ENCODE data around the gene TM7SF2.

Gene TM7SF2

DNA sequence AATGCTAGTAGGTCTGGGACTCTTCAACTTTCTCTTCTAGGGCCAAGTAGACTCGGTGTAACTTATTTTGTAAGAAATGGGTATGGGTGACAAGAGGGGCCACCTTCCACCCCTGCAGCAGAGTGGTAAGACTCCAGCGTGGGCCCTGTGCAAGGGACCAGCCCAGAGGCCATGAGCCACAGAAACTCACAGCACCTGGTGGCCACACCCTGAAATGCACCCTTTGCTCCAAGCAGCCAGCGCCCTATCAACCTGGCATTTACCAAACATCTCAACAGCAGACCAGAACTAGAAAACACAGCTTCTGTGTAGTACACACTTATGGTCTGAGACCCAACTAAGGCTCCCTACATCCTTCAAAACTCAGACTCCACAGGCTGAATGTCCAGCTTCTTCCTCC is 33.5 kb upstream of the TM7SF2 start:
- no peak overlapping the region for H3K9ac ChIP-seq (ENCODE audit: low read length)
- peaks cover under 1% of the 10 kb centered on the region for H3K4me1 ChIP-seq (ENCODE audit: insufficient read depth, low read length)
- H3K36me3 ChIP-seq (ENCODE audit: insufficient read depth, low read length), result no peaks in the 10 kb centered on the region
- no peak overlapping the region for H3K4me3 ChIP-seq (ENCODE audit: low read depth in 1 of 2, low read length in 2 of 2)
- no peaks in the 10 kb centered on the region for H3K27me3 ChIP-seq (ENCODE audit: control insufficient read depth in 1 of 2, insufficient read depth in 2 of 2, low read length in 2 of 2)
- no peak overlapping the region for H3K27ac ChIP-seq (ENCODE audit: low read depth, low read length)
- no peaks in the 10 kb centered on the region for H3K9me3 ChIP-seq (ENCODE audit: low read length)

DNA sequence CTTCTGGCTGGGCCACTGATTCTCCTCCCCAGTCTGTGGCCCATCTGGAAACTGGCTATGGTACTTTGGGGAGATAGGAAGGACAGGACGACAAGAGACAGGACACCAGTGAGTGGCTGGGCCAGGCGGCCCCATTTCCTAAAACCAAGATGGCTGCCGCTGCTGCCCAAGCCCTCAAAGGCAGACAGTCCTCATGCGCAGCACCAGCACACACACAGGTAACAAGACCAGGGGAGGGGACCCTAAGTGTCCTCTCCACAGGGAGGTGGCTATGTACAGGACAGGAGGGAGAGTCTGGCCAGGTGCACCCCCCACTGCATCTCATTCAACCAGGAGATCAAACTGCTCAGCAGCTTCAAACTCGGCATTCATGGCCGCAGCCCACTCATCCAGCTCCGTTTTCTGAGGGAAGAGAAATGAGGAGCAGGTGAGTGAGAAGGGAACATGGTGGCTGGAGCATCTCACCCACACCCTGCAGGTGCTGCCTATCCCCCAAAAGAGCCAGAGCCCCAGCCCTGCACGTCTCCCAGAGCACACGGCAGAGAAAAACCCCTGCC is 32.8 kb upstream of the TM7SF2 start:
- Histone ChIP-seq H3K4me1 (ENCODE audit: insufficient read depth, low read length) (peaks cover 6% of the 10 kb centered on the region), H3K4me3 (ENCODE audit: low read depth in 1 of 2, low read length in 2 of 2) (no peak overlapping the region), H3K27me3 (ENCODE audit: control insufficient read depth in 1 of 2, insufficient read depth in 2 of 2, low read length in 2 of 2) (no peaks in the 10 kb centered on the region), H3K27ac (ENCODE audit: low read depth, low read length) (no peak overlapping the region), H3K9me3 (ENCODE audit: low read length) (no peaks in the 10 kb centered on the region), H3K36me3 (ENCODE audit: insufficient read depth, low read length) (no peaks in the 10 kb centered on the region), H3K9ac (ENCODE audit: low read length) (no peak overlapping the region)

DNA sequence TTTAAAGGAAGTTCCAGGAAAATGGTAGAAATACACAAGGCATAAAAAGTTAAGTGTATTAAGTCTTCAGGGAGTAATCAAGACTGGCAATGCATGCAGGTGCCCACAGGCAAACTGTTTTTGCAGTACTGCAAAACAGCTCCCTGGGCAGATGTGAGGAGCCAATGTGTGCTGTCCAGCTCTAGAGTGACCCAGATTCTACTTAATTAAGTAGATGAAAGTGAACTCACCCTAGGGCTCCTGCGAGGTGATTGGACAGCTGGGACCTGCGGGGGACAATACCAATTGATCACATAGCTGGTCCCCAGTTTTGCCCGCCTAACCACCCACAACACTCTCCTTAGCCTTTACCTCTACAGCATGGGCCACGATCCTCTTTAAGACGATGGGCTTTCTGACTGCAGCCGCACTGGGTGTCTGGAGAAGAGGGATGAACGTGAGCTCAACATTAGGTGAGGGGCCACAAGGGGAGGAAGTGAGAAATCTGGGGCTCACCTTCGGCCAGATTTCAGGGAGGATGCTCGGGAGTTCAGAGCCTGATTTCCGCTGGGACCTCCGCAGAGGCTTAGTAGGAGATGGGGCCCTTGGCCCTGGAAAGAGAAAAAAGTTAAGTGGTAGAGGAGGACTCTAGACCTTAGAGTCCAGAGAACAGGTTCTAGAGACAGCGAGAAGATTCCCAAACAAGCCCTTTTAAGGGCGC is 28.4 kb upstream of the TM7SF2 start:
- H3K4me3 ChIP-seq (ENCODE audit: low read depth in 1 of 2, low read length in 2 of 2), result peak overlapping the region; percentile 40 to 92
- H3K4me1 ChIP-seq (ENCODE audit: insufficient read depth, low read length), result peaks cover 18% of the 10 kb centered on the region
- H3K36me3 ChIP-seq (ENCODE audit: insufficient read depth, low read length), result peaks cover 31% of the 10 kb centered on the region
- H3K27ac ChIP-seq (ENCODE audit: low read depth, low read length), result peak overlapping the region; percentile 37
- no peak overlapping the region for H3K9ac ChIP-seq (ENCODE audit: low read length)
- no peaks in the 10 kb centered on the region for H3K27me3 ChIP-seq (ENCODE audit: control insufficient read depth in 1 of 2, insufficient read depth in 2 of 2, low read length in 2 of 2)
- H3K9me3 ChIP-seq (ENCODE audit: low read length), result no peaks in the 10 kb centered on the region

DNA sequence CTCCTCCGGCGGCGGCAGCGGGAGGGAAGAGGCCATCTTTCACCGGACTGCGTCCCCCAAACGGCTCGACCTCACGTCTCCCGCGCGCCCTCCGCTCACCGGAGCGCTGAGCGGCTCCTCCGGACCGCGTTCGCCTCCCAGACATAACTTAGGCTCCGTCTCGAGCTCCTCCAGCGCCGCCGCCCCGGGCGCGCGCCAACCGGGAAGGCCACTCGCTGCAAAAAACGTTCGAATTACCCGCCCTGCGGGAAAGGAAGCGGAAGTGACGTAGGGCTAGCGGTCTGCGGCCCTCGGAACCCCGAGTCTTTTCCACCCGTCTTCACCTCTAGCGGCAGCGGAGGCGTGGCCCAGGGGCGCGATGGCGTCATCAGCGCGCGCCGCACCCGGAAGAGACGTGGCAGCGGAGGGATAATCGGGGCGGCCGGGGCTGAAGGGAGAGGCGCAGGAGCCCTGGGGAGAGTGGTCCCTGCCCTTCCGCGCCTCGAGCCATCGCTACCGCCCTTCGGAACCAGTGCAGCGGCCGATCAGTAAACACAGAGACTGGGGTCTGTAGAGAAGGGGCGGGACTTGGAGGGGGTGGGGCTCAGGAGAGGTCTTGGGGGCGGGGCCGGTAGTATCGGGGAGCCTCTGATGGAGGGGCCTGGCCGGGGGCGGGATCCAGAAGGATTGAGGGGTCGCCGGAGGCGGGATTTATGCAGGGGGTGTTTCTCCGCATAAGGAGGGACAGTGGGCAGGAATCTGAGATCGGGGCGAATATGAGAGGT is 27.7 kb upstream of the TM7SF2 start, which contains the start of the genes CDCA5 and ZFPL1:
CDCA5 (minus strand) TSS at position 207 of the 764 bp plus-strand sequence; CDS start at position 145, 62 bp downstream.
ZFPL1 (plus strand) TSS at position 389 of the 764 bp plus-strand sequence. CDS start 477 bp downstream, outside the sequence.
- H3K9me3 ChIP-seq (ENCODE audit: low read length), result no peaks in the 10 kb centered on the region
- H3K36me3 ChIP-seq (ENCODE audit: insufficient read depth, low read length), result peaks cover 31% of the 10 kb centered on the region
- H3K4me3 ChIP-seq (ENCODE audit: low read depth in 1 of 2, low read length in 2 of 2), result peak within 1 kb of the TSS; percentile 40 to 92
- peaks cover 18% of the 10 kb centered on the region for H3K4me1 ChIP-seq (ENCODE audit: insufficient read depth, low read length)
- H3K27me3 ChIP-seq (ENCODE audit: control insufficient read depth in 1 of 2, insufficient read depth in 2 of 2, low read length in 2 of 2), result no peaks in the 10 kb centered on the region
- peak within 1 kb of the TSS; percentile 97 for H3K27ac ChIP-seq (ENCODE audit: low read depth, low read length)
- peak within 1 kb of the TSS; percentile 95 for H3K9ac ChIP-seq (ENCODE audit: low read length)

DNA sequence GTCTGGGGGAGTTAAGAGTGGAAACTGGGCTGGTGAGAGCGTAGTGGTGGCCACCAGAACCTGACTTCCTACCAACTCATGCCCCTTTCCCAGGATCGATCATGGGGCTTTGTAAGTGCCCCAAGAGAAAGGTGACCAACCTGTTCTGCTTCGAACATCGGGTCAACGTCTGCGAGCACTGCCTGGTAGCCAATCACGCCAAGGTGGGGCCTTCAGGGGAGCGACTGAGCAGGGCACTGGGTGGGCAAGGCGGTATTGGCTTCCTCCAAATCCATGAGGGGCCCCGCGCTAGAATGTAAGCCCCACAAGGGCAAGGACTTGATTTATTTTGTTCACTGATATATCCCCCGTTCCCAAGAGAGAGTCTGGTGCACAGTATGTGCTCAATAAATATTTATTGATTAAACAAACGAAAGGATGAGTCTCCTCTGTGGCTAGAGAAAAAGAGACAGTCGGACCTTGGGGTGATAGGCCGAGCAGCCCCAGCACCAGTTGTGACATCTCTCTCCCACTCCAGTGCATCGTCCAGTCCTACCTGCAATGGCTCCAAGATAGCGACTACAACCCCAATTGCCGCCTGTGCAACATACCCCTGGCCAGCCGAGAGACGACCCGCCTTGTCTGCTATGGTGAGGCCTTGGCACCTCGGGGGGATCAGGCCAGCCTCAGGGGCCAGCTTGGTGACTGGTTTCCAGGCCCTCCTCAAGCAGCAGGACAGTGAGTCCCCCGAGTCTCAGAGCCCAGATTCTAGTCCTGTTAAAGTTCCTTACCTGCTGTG is 26.9 kb upstream of the TM7SF2 start:
- Histone ChIP-seq H3K36me3 (ENCODE audit: insufficient read depth, low read length) (peaks cover 31% of the 10 kb centered on the region), H3K9me3 (ENCODE audit: low read length) (no peaks in the 10 kb centered on the region), H3K4me1 (ENCODE audit: insufficient read depth, low read length) (peaks cover 18% of the 10 kb centered on the region), H3K27me3 (ENCODE audit: control insufficient read depth in 1 of 2, insufficient read depth in 2 of 2, low read length in 2 of 2) (no peaks in the 10 kb centered on the region), H3K9ac (ENCODE audit: low read length) (peak overlapping the region; percentile 95), H3K27ac (ENCODE audit: low read depth, low read length) (peak overlapping the region; percentile 97), H3K4me3 (ENCODE audit: low read depth in 1 of 2, low read length in 2 of 2) (peak overlapping the region; percentile 40 to 92)

DNA sequence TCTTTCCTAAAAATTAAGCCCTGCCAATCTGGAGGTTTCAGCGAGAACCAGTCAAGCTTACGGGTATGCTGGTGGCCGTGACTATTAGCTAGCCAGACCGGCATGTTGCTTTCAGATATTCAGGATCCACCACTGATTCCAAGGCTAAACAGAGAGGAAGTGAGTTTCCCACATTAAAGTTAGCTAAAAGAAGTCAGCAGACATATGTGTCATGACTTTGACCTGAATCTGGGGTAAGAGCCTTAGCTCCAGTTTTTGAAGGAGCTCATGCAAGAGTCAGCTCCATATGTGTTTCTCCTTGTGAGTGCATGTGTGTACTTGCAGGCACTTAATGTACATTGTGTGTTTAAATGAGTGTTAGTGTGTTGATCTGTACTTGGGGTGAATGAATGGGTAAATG is 26.2 kb upstream of the TM7SF2 start:
- Histone ChIP-seq H3K27me3 (ENCODE audit: control insufficient read depth in 1 of 2, insufficient read depth in 2 of 2, low read length in 2 of 2) (no peaks in the 10 kb centered on the region), H3K9me3 (ENCODE audit: low read length) (no peaks in the 10 kb centered on the region), H3K27ac (ENCODE audit: low read depth, low read length) (no peak overlapping the region), H3K9ac (ENCODE audit: low read length) (no peak overlapping the region), H3K4me3 (ENCODE audit: low read depth in 1 of 2, low read length in 2 of 2) (no peak overlapping the region), H3K4me1 (ENCODE audit: insufficient read depth, low read length) (peaks cover 18% of the 10 kb centered on the region), H3K36me3 (ENCODE audit: insufficient read depth, low read length) (peaks cover 31% of the 10 kb centered on the region)

DNA sequence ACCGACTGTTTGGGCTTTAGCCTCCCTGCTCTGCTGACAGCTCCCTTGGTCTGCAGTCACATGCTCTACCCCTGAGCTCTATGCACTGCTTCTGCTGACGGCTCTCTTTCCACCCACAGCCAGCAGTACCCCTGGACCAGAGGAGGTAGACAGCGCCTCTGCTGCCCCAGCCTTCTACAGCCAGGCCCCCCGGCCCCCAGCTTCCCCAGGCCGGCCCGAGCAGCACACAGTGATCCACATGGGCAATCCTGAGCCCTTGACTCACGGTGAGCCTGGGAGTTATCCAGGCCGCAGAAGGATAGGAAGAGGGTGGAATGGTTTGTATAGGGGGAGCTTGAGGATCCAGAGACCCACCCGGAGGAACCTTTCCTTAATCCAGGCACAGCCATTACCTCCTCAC is 24.9 kb upstream of the TM7SF2 start:
- Histone ChIP-seq H3K36me3 (ENCODE audit: insufficient read depth, low read length) (peaks cover 31% of the 10 kb centered on the region), H3K4me1 (ENCODE audit: insufficient read depth, low read length) (peaks cover 18% of the 10 kb centered on the region), H3K9me3 (ENCODE audit: low read length) (no peaks in the 10 kb centered on the region), H3K4me3 (ENCODE audit: low read depth in 1 of 2, low read length in 2 of 2) (no peak overlapping the region), H3K9ac (ENCODE audit: low read length) (no peak overlapping the region), H3K27me3 (ENCODE audit: control insufficient read depth in 1 of 2, insufficient read depth in 2 of 2, low read length in 2 of 2) (no peaks in the 10 kb centered on the region), H3K27ac (ENCODE audit: low read depth, low read length) (no peak overlapping the region)

DNA sequence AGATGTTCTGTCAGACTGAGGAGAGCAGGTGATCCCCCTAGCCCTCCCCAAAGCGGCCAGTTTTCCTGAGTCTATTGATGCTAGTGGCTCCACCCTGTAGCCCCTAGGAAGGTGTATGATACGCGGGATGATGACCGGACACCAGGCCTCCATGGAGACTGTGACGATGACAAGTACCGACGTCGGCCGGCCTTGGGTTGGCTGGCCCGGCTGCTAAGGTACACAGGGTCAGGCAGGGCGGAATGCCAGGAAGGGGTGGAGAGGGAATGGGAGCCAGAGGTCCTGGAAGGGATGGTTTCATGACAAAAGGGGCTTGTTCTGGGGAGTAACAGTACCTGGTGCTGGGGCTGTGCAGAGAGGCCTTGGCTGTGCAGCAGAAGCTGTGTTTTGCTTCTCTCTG is 24.5 kb upstream of the TM7SF2 start:
- peaks cover 31% of the 10 kb centered on the region for H3K36me3 ChIP-seq (ENCODE audit: insufficient read depth, low read length)
- no peaks in the 10 kb centered on the region for H3K27me3 ChIP-seq (ENCODE audit: control insufficient read depth in 1 of 2, insufficient read depth in 2 of 2, low read length in 2 of 2)
- no peak overlapping the region for H3K9ac ChIP-seq (ENCODE audit: low read length)

DNA sequence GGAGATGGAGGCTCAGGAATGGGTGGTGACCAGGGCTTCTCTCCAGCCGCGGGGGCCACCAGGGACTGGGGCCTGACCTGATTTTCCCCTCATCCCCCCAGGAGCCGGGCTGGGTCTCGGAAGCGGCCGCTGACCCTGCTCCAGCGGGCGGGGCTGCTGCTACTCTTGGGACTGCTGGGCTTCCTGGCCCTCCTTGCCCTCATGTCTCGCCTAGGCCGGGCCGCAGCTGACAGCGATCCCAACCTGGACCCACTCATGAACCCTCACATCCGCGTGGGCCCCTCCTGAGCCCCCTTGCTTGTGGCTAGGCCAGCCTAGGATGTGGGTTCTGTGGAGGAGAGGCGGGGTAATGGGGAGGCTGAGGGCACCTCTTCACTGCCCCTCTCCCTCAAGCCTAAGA is 23.8 kb upstream of the TM7SF2 start:
- H3K4me1 ChIP-seq (ENCODE audit: insufficient read depth, low read length), result peaks cover 18% of the 10 kb centered on the region
- no peak overlapping the region for H3K4me3 ChIP-seq (ENCODE audit: low read depth in 1 of 2, low read length in 2 of 2)
- no peak overlapping the region for H3K27ac ChIP-seq (ENCODE audit: low read depth, low read length)
- H3K9me3 ChIP-seq (ENCODE audit: low read length), result no peaks in the 10 kb centered on the region
- H3K36me3 ChIP-seq (ENCODE audit: insufficient read depth, low read length), result peaks cover 31% of the 10 kb centered on the region
- no peak overlapping the region for H3K9ac ChIP-seq (ENCODE audit: low read length)
- no peaks in the 10 kb centered on the region for H3K27me3 ChIP-seq (ENCODE audit: control insufficient read depth in 1 of 2, insufficient read depth in 2 of 2, low read length in 2 of 2)

More for the DNA sequence above, 24.5 kb upstream of the TM7SF2 start:
- peaks cover 18% of the 10 kb centered on the region for H3K4me1 ChIP-seq (ENCODE audit: insufficient read depth, low read length)
- H3K4me3 ChIP-seq (ENCODE audit: low read depth in 1 of 2, low read length in 2 of 2), result no peak overlapping the region
- no peak overlapping the region for H3K27ac ChIP-seq (ENCODE audit: low read depth, low read length)
- no peaks in the 10 kb centered on the region for H3K9me3 ChIP-seq (ENCODE audit: low read length)

DNA sequence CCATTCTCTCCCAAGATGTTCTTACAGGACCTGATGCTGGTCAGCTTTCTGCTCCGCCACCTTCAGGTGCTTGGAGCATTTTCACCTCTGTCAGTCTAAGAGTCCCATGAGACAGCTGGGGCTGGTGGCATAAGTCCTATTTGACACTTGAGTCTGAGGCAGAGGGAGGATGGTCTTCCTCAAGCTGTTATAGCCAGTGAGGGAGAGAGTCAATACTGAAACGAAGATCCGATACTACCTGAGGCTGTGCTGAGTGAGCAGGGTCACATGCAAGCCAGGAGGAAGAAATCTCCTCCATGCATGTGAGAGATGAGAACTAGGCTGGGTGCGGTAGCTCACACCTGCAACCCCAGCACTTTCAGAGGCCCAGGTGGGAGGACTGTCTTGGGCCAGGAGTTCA is 22.1 kb upstream of the TM7SF2 start:
- Histone ChIP-seq H3K4me3 (ENCODE audit: low read depth in 1 of 2, low read length in 2 of 2) (no peak overlapping the region), H3K4me1 (ENCODE audit: insufficient read depth, low read length) (peaks cover 10% of the 10 kb centered on the region), H3K36me3 (ENCODE audit: insufficient read depth, low read length) (peaks cover 31% of the 10 kb centered on the region), H3K27me3 (ENCODE audit: control insufficient read depth in 1 of 2, insufficient read depth in 2 of 2, low read length in 2 of 2) (no peaks in the 10 kb centered on the region), H3K27ac (ENCODE audit: low read depth, low read length) (no peak overlapping the region), H3K9ac (ENCODE audit: low read length) (no peak overlapping the region), H3K9me3 (ENCODE audit: low read length) (no peaks in the 10 kb centered on the region)

DNA sequence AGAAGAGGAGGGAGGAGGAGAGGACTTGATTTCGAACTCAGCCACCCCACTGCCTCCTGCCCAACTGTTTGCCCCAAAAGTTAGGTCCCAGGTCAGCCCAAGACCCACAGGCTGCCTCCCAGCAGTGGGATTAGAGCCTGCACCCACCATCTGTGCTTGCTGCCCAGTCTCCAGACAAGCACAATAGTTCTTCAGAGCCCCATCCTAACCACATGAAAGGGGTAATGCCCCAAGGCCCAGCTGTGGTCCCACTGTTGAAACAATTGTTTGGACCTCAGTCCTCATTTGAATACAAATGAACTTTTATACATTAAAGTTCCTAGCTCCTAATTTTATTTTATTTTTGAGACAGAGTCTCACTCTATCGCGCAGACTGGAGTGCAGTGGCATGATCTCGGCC is 21.0 kb upstream of the TM7SF2 start:
- H3K4me3 ChIP-seq (ENCODE audit: low read depth in 1 of 2, low read length in 2 of 2), result no peak overlapping the region
- H3K36me3 ChIP-seq (ENCODE audit: insufficient read depth, low read length), result peaks cover 24% of the 10 kb centered on the region
- H3K27ac ChIP-seq (ENCODE audit: low read depth, low read length), result no peak overlapping the region
- no peak overlapping the region for H3K9ac ChIP-seq (ENCODE audit: low read length)
- H3K9me3 ChIP-seq (ENCODE audit: low read length), result no peaks in the 10 kb centered on the region
- no peaks in the 10 kb centered on the region for H3K27me3 ChIP-seq (ENCODE audit: control insufficient read depth in 1 of 2, insufficient read depth in 2 of 2, low read length in 2 of 2)
- peaks cover 2% of the 10 kb centered on the region for H3K4me1 ChIP-seq (ENCODE audit: insufficient read depth, low read length)

Measured in muscle layer of colon (tissue), 2 donors.